Measurements from ENCODE around the gene RAPGEF1. TPM values are rescaled to one million over a fixed set of nuclear protein-coding genes. Genes with fewer than 3 reads are reported as not detected.

RAPGEF1 gene
- total and polyA plus RNA-seq, 12 donors, result 14.5 to 136 (median 49.1) TPM

GRCh38 chr9:131676431-131676972 is 63.4 kb downstream of the RAPGEF1 start:
- peak overlapping the region in 4 of 5 donors; percentile 17 to 85 (median 56) for H3K27ac ChIP-seq
- 59 to 64% (median 61%) methylated on average over 6 of the region's 6 CpGs for WGBS, 4 donors
- peak in 1 of 7 donors; percentile 69 for DNase-seq
- no peaks in the 10 kb centered on the region for H3K36me3 ChIP-seq (replicated peaks in 1 of 2)
- H3K9me3 ChIP-seq (replicated peaks in 1 of 3), result no peaks in the 10 kb centered on the region
- peak overlapping the region in 1 of 4 donors; percentile 3 for H3K4me3 ChIP-seq
- peaks cover 27 to 62% of the 10 kb centered on the region in 2 donors for H3K4me1 ChIP-seq (replicated peaks in 1 of 2)
- H3K27me3 ChIP-seq, result no peaks in the 10 kb centered on the region
- intact Hi-C loops (cut with DNase I), result no loop called here
- TF ChIP-seq CTCF (IDR thresholded peaks at IDR 0.05), result no peak
- no peak for TF ChIP-seq POLR2A (IDR thresholded peaks at IDR 0.05)

- no peak for TF ChIP-seq POLR2A (IDR thresholded peaks at IDR 0.05)
- TF ChIP-seq CTCF (IDR thresholded peaks at IDR 0.05), result no peak
- intact Hi-C loops (cut with DNase I), result no loop called here
- H3K9me3 ChIP-seq (replicated peaks in 1 of 3), result no peaks in the 10 kb centered on the region
- H3K27me3 ChIP-seq, result no peaks in the 10 kb centered on the region
- peak overlapping the region in 3 of 5 donors; percentile 27 to 85 (median 82) for H3K27ac ChIP-seq
- WGBS, 4 donors, result 60 to 72% (median 68%) methylated on average over 6 of the region's 6 CpGs
- no peak overlapping the region for H3K4me3 ChIP-seq
- DNase-seq, result no peak
- no peaks in the 10 kb centered on the region for H3K36me3 ChIP-seq (replicated peaks in 1 of 2)
- peaks cover 27 to 70% of the 10 kb centered on the region in 2 donors for H3K4me1 ChIP-seq (replicated peaks in 1 of 2)
Measured at GRCh38 chr9:131675437-131676022, 64.3 kb downstream of the RAPGEF1 start.

- no peaks in the 10 kb centered on the region for H3K9me3 ChIP-seq (replicated peaks in 1 of 3)
- H3K4me3 ChIP-seq, result no peak overlapping the region
- no peak for TF ChIP-seq POLR2A (IDR thresholded peaks at IDR 0.05)
- TF ChIP-seq CTCF (IDR thresholded peaks at IDR 0.05), result no peak
- no peaks in the 10 kb centered on the region for H3K27me3 ChIP-seq
- H3K36me3 ChIP-seq (replicated peaks in 1 of 2), result no peaks in the 10 kb centered on the region
- intact Hi-C loops (cut with DNase I), result no loop called here
- DNase-seq, result peak in 1 of 7 donors; percentile 28
- H3K4me1 ChIP-seq (replicated peaks in 1 of 2), result peaks cover 29 to 76% of the 10 kb centered on the region in 2 donors
- WGBS, 4 donors, result 86 to 92% (median 89%) methylated on average over 23 to 29 of the region's 29 CpGs
- H3K27ac ChIP-seq, result peak overlapping the region in 2 of 5 donors; percentile 39 to 68
Measured at GRCh38 chr9:131674425-131675421, 65.2 kb downstream of the RAPGEF1 start.

GRCh38 chr9:131673531-131673930 is 66.3 kb downstream of the RAPGEF1 start:
- Histone ChIP-seq H3K27me3 (no peaks in the 10 kb centered on the region), H3K4me3 (no peak overlapping the region), H3K27ac (no peak overlapping the region), H3K9me3 (replicated peaks in 1 of 3) (no peaks in the 10 kb centered on the region), H3K4me1 (replicated peaks in 1 of 2) (peaks cover 41 to 80% of the 10 kb centered on the region in 2 donors), H3K36me3 (replicated peaks in 1 of 2) (no peaks in the 10 kb centered on the region)
- intact Hi-C loops (cut with DNase I), result no loop called here
- TF ChIP-seq CTCF (IDR thresholded peaks at IDR 0.05) (no peak), POLR2A (IDR thresholded peaks at IDR 0.05) (no peak)
- DNase-seq, result peak in 1 of 7 donors; percentile 8
- 82 to 97% (median 95%) methylated on average over 7 of the region's 7 CpGs for WGBS, 4 donors
